GM13976 (cell line): ENCODE measurements around the gene ACCSL.

Experiments used
- DNase-seq: peaks from one replicate; pipeline ENCODE4 v3.0.0; 2012; ENCODE audit warnings: low spot score
- CTCF ChIP-seq: IDR thresholded peaks from 2 replicates; pipeline ENCODE4 v1.5.1; 2012; ENCODE audit warnings: borderline replicate concordance, mild to moderate bottlenecking; ENCODE audit not compliant: insufficient read depth; ENCODE audit errors: extremely low read depth, missing control alignments, control extremely low read depth
- in situ Hi-C: fragments of 300-500 bp; cut with MboI; formaldehyde crosslinking; loops from one replicate; pipeline ENCODE4 v1.12.0; 2022; ENCODE audit warnings: low sequenced_read_pairs, mixed read lengths, inconsistent platforms; ENCODE audit not compliant: unreplicated experiment

Gene ACCSL

GRCh38 chr11:44047298-44047697 is 483 bp upstream of the ACCSL start:
- no peak for TF ChIP-seq CTCF
- DNase-seq = no peak
- in situ Hi-C loops = no loop called here

DNA sequence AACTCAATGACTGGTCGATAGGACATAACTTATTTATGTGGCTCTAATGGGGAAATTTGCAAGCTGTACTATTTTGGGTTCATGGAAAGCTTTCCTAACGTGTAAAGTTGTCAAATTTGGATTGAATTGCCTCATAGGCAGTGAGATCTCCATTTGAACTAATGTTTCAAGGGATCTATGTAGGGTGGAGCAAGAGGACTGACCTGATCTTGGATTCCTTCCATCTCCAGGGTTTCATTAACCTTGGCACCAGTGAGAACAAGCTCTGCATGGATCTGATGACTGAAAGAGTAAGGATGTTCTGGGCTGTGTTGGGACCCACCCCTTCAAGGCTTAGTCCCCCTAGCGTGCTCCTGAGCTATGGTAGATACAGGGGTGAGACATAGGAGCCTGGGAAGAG is 2.1 kb downstream of the ACCSL start:
- no peak for TF ChIP-seq CTCF
- in situ Hi-C loops = no loop called here
- no peak for DNase-seq

- in situ Hi-C loops = no loop called here
- DNase-seq = no peak
Measured at GRCh38 chr11:44051171-44051570, 3.4 kb downstream of the ACCSL start.

DNA sequence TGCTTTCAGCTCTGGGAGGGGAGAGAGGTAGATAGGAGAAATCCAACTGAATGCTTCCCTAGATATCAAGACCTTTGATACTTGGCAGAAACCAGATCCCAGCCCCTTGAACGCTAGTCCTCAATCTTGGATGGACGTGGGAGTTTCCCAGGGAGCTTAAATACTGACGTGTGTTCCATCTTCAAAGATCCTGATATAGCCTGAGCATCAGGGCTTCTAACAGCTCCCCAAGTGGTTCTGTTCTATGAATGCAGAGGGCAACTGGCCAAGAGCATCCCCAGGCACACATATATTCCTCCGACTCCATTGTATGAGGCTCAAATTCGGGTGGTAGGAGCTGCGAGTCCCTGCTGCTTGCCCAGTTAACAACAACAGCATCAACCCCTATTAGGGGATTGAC is 9.6 kb downstream of the ACCSL start:
- in situ Hi-C loops = no loop called here
- TF ChIP-seq CTCF = no peak
- no peak for DNase-seq

More at GRCh38 chr11:44051171-44051570, 3.4 kb downstream of the ACCSL start:
- no peak for TF ChIP-seq CTCF

GRCh38 chr11:44058275-44058674 is 10.5 kb downstream of the ACCSL start:
- in situ Hi-C loops = no loop called here
- no peak for TF ChIP-seq CTCF
- DNase-seq = no peak

DNA sequence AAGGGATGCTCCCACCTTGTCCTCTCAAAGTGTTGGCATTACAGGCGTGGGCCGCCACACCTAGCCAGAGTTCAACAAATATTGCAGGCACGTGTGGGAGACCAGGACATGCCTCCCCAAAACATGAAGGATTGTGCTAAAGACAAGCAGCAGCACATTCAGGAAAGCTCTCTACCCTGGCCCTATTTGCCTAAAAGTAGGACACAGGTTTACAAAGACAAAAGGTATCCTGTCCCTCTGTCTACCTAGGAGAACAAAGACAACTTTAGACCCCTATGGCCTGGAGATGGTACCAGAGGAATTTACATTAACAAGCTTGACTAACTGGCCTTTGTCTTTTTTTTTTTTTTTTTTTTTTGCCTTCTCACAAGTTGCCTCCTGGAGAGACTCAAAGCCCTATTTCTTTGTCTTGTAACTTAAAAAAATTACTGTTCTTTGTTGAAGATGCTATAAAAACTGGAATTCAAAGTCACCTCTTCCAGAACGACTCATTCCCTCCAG is 17.4 kb downstream of the ACCSL start:
- no peak for TF ChIP-seq CTCF
- no peak for DNase-seq
- in situ Hi-C loops = no loop called here
